Measurements from ENCODE around the gene SYTL1. TPM values are rescaled to one million over a fixed set of nuclear protein-coding genes. Genes with fewer than 3 reads are reported as not detected.

SYTL1 gene
- total and polyA plus RNA-seq, 4 donors = 0.75 to 3.7 (median 1.5) TPM

GRCh38 chr1:27348861-27349783, 7.3 kb downstream of the SYTL1 start:
- Histone ChIP-seq H3K27me3 (ENCODE audit: control insufficient read depth in 1 of 2, insufficient read depth in 2 of 2, low read length in 1 of 2) (no peaks in the 10 kb centered on the region), H3K4me3 (ENCODE audit: low read length in 2 of 2) (no peak overlapping the region), H3K36me3 (ENCODE audit: control insufficient read depth in 1 of 2, insufficient read depth in 2 of 2, low read length in 1 of 2) (peaks cover 0 to 4% of the 10 kb centered on the region in 2 donors), H3K27ac (ENCODE audit: low read depth in 1 of 2, low read length in 2 of 2) (no peak overlapping the region), H3K9me3 (ENCODE audit: control insufficient read depth, low read length) (no peaks in the 10 kb centered on the region), H3K4me1 (ENCODE audit: control insufficient read depth in 1 of 2, insufficient read depth in 2 of 2, low read length in 2 of 2) (no peaks in the 10 kb centered on the region)
- 18 to 20% methylated on average over 45 to 51 of the region's 51 CpGs for WGBS, 2 donors
- intact Hi-C loops (cut with DNase I) = no loop called here
- ATAC-seq (ENCODE audit: low FRiP score) (peak; percentile 23), DNase-seq (no peak)

GRCh38 chr1:27349784-27350662, 8.2 kb downstream of the SYTL1 start:
- Histone ChIP-seq H3K36me3 (ENCODE audit: control insufficient read depth in 1 of 2, insufficient read depth in 2 of 2, low read length in 1 of 2) (peaks cover 0 to 4% of the 10 kb centered on the region in 2 donors), H3K27ac (ENCODE audit: low read depth in 1 of 2, low read length in 2 of 2) (no peak overlapping the region), H3K9me3 (ENCODE audit: control insufficient read depth, low read length) (no peaks in the 10 kb centered on the region), H3K4me1 (ENCODE audit: control insufficient read depth in 1 of 2, insufficient read depth in 2 of 2, low read length in 2 of 2) (no peaks in the 10 kb centered on the region), H3K27me3 (ENCODE audit: control insufficient read depth in 1 of 2, insufficient read depth in 2 of 2, low read length in 1 of 2) (no peaks in the 10 kb centered on the region), H3K4me3 (ENCODE audit: low read length in 2 of 2) (no peak overlapping the region)
- intact Hi-C loops (cut with DNase I) = no loop called here
- peak in 1 of 2 donors; percentile 90 for DNase-seq
- WGBS, 2 donors = 4 to 6% methylated on average over 81 to 84 of the region's 84 CpGs
- ATAC-seq (ENCODE audit: low FRiP score) = peak; percentile 68

GRCh38 chr1:27350663-27351540, 9.1 kb downstream of the SYTL1 start:
- no peak overlapping the region for H3K4me3 ChIP-seq (ENCODE audit: low read length in 2 of 2)
- peaks cover 0 to 4% of the 10 kb centered on the region in 2 donors for H3K36me3 ChIP-seq (ENCODE audit: control insufficient read depth in 1 of 2, insufficient read depth in 2 of 2, low read length in 1 of 2)
- no peak overlapping the region for H3K27ac ChIP-seq (ENCODE audit: low read depth in 1 of 2, low read length in 2 of 2)
- no peaks in the 10 kb centered on the region for H3K4me1 ChIP-seq (ENCODE audit: control insufficient read depth in 1 of 2, insufficient read depth in 2 of 2, low read length in 2 of 2)
- intact Hi-C loops (cut with DNase I) = no loop called here
- ATAC-seq (ENCODE audit: low FRiP score) (peak; percentile 44), DNase-seq (no peak)
- WGBS, 2 donors = 18 to 22% methylated on average over 59 to 62 of the region's 62 CpGs
- H3K9me3 ChIP-seq (ENCODE audit: control insufficient read depth, low read length) = no peaks in the 10 kb centered on the region
- no peaks in the 10 kb centered on the region for H3K27me3 ChIP-seq (ENCODE audit: control insufficient read depth in 1 of 2, insufficient read depth in 2 of 2, low read length in 1 of 2)

GRCh38 chr1:27351541-27352107, 9.8 kb downstream of the SYTL1 start:
- H3K27ac ChIP-seq (ENCODE audit: low read depth in 1 of 2, low read length in 2 of 2) = no peak overlapping the region
- H3K36me3 ChIP-seq (ENCODE audit: control insufficient read depth in 1 of 2, insufficient read depth in 2 of 2, low read length in 1 of 2) = peaks cover 0 to 4% of the 10 kb centered on the region in 2 donors
- DNase-seq = no peak
- 45 to 52% methylated on average over 8 of the region's 8 CpGs for WGBS, 2 donors
- H3K4me1 ChIP-seq (ENCODE audit: control insufficient read depth in 1 of 2, insufficient read depth in 2 of 2, low read length in 2 of 2) = no peaks in the 10 kb centered on the region
- intact Hi-C loops (cut with DNase I) = no loop called here
- no peaks in the 10 kb centered on the region for H3K9me3 ChIP-seq (ENCODE audit: control insufficient read depth, low read length)
- no peaks in the 10 kb centered on the region for H3K27me3 ChIP-seq (ENCODE audit: control insufficient read depth in 1 of 2, insufficient read depth in 2 of 2, low read length in 1 of 2)
- no peak overlapping the region for H3K4me3 ChIP-seq (ENCODE audit: low read length in 2 of 2)
- ATAC-seq (ENCODE audit: low FRiP score) = no peak

- DNase-seq (no peak), ATAC-seq (ENCODE audit: low FRiP score) (no peak)
- 83 to 84% methylated on average over 13 of the region's 13 CpGs for WGBS, 2 donors
- Histone ChIP-seq H3K4me1 (ENCODE audit: control insufficient read depth in 1 of 2, insufficient read depth in 2 of 2, low read length in 2 of 2) (no peaks in the 10 kb centered on the region), H3K27ac (ENCODE audit: low read depth in 1 of 2, low read length in 2 of 2) (no peak overlapping the region), H3K27me3 (ENCODE audit: control insufficient read depth in 1 of 2, insufficient read depth in 2 of 2, low read length in 1 of 2) (no peaks in the 10 kb centered on the region), H3K9me3 (ENCODE audit: control insufficient read depth, low read length) (no peaks in the 10 kb centered on the region), H3K4me3 (ENCODE audit: low read length in 2 of 2) (no peak overlapping the region), H3K36me3 (ENCODE audit: control insufficient read depth in 1 of 2, insufficient read depth in 2 of 2, low read length in 1 of 2) (peaks cover 0 to 4% of the 10 kb centered on the region in 2 donors)
- intact Hi-C loops (cut with DNase I) = no loop called here
These were observed 11.3 kb downstream of the SYTL1 start for GRCh38 chr1:27353166-27353565.

- Histone ChIP-seq H3K27ac (ENCODE audit: low read depth in 1 of 2, low read length in 2 of 2) (no peak overlapping the region), H3K9me3 (ENCODE audit: control insufficient read depth, low read length) (no peaks in the 10 kb centered on the region), H3K36me3 (ENCODE audit: control insufficient read depth in 1 of 2, insufficient read depth in 2 of 2, low read length in 1 of 2) (peaks cover 0 to 7% of the 10 kb centered on the region in 2 donors), H3K4me1 (ENCODE audit: control insufficient read depth in 1 of 2, insufficient read depth in 2 of 2, low read length in 2 of 2) (no peaks in the 10 kb centered on the region), H3K4me3 (ENCODE audit: low read length in 2 of 2) (no peak overlapping the region), H3K27me3 (ENCODE audit: control insufficient read depth in 1 of 2, insufficient read depth in 2 of 2, low read length in 1 of 2) (no peaks in the 10 kb centered on the region)
- no peak for ATAC-seq (ENCODE audit: low FRiP score)
- 86 to 88% methylated on average over 3 of the region's 3 CpGs for WGBS, 2 donors
- intact Hi-C loops (cut with DNase I) = no loop called here
- no peak for DNase-seq
These were observed 11.8 kb downstream of the SYTL1 start for GRCh38 chr1:27353629-27354028.

GRCh38 chr1:27355683-27356082, 13.9 kb downstream of the SYTL1 start:
- intact Hi-C loops (cut with DNase I) = loop anchor here (2.0 kb wide), 1 partner anchor 37 kb away; the partner anchor contains the start of gene GPR3 (in 2 of the 2)
- Histone ChIP-seq H3K4me1 (ENCODE audit: control insufficient read depth in 1 of 2, insufficient read depth in 2 of 2, low read length in 2 of 2) (no peaks in the 10 kb centered on the region), H3K36me3 (ENCODE audit: control insufficient read depth in 1 of 2, insufficient read depth in 2 of 2, low read length in 1 of 2) (peaks cover 0 to 7% of the 10 kb centered on the region in 2 donors), H3K4me3 (ENCODE audit: low read length in 2 of 2) (no peak overlapping the region), H3K27me3 (ENCODE audit: control insufficient read depth in 1 of 2, insufficient read depth in 2 of 2, low read length in 1 of 2) (no peaks in the 10 kb centered on the region), H3K9me3 (ENCODE audit: control insufficient read depth, low read length) (no peaks in the 10 kb centered on the region), H3K27ac (ENCODE audit: low read depth in 1 of 2, low read length in 2 of 2) (no peak overlapping the region)
- ATAC-seq (ENCODE audit: low FRiP score) (no peak), DNase-seq (no peak)
- WGBS, 2 donors = 92 to 95% methylated on average over 5 of the region's 5 CpGs

GRCh38 chr1:27356277-27356618, 14.4 kb downstream of the SYTL1 start:
- Histone ChIP-seq H3K4me3 (ENCODE audit: low read length in 2 of 2) (no peak overlapping the region), H3K27me3 (ENCODE audit: control insufficient read depth in 1 of 2, insufficient read depth in 2 of 2, low read length in 1 of 2) (no peaks in the 10 kb centered on the region), H3K27ac (ENCODE audit: low read depth in 1 of 2, low read length in 2 of 2) (no peak overlapping the region), H3K36me3 (ENCODE audit: control insufficient read depth in 1 of 2, insufficient read depth in 2 of 2, low read length in 1 of 2) (peaks cover 0 to 7% of the 10 kb centered on the region in 2 donors), H3K9me3 (ENCODE audit: control insufficient read depth, low read length) (no peaks in the 10 kb centered on the region), H3K4me1 (ENCODE audit: control insufficient read depth in 1 of 2, insufficient read depth in 2 of 2, low read length in 2 of 2) (no peaks in the 10 kb centered on the region)
- ATAC-seq (ENCODE audit: low FRiP score) = no peak
- 90 to 93% methylated on average over 13 of the region's 13 CpGs for WGBS, 2 donors
- no peak for DNase-seq
- intact Hi-C loops (cut with DNase I) = loop anchor here (2.0 kb wide), 1 partner anchor 37 kb away; the partner anchor contains the start of gene GPR3 (in 2 of the 2)
